ENCODE results near the gene HDGFL1. TPM values are rescaled to one million over a fixed set of nuclear protein-coding genes. Genes with fewer than 3 reads are reported as not detected.

The HDGFL1 gene
- total and polyA plus RNA-seq, 2 donors (not counting 3 experiments of a cell fraction or from before 2014, with no cell fraction given), result not detected

- ChIA-PET POLR2A (no interaction called here), CTCF (no interaction called here)
- Histone ChIP-seq H3K9ac (replicated peaks; ENCODE audit: extremely low read depth, insufficient read depth, low read length) (no peak overlapping the region), H3K27me3 (ENCODE audit: control insufficient read depth in 2 of 2, insufficient read depth in 2 of 2, low read length in 2 of 2) (no peaks in the 10 kb centered on the region), H3K36me3 (ENCODE audit: control insufficient read depth in 2 of 2, extremely low read depth in 1 of 2, insufficient read depth in 2 of 2, low read length in 2 of 2) (no peaks in the 10 kb centered on the region), H4K20me1 (replicated peaks; ENCODE audit: control insufficient read depth, extremely low read depth, insufficient read depth, low read length) (no peaks in the 10 kb centered on the region), H3K4me3 (replicated peaks in 1 of 3; ENCODE audit: insufficient read depth in 1 of 3, low read depth in 1 of 3, low read length in 3 of 3) (no peak overlapping the region), H3K4me1 (ENCODE audit: control insufficient read depth, extremely low read depth, insufficient read depth, low read length) (peaks cover 2% of the 10 kb centered on the region), H3K4me2 (ENCODE audit: insufficient read depth, low read length) (no peak overlapping the region), H3K27ac (ENCODE audit: insufficient read depth, low read depth, low read length) (no peak overlapping the region), H3K79me2 (ENCODE audit: control insufficient read depth, insufficient read depth, low read length) (no peaks in the 10 kb centered on the region), H3K9me1 (replicated peaks; ENCODE audit: control insufficient read depth, extremely low read depth, insufficient read depth, low read length) (no peaks in the 10 kb centered on the region), H3K9me3 (replicated peaks; ENCODE audit: control insufficient read depth, insufficient read depth, low read length) (no peaks in the 10 kb centered on the region), H2AFZ (ENCODE audit: low read depth, low read length) (no peak overlapping the region)
- intact Hi-C loops (cut with micrococcal nuclease), result no loop called here
- no TSS peak for BruUV-seq (replicated peaks)
- dilution Hi-C loops (cut with MboI; ENCODE audit: extremely low pct_ligation_motif_present, low sequenced_read_pairs), result no loop called here
- DNase-seq (ENCODE audit: low read depth, low spot score) (peak; percentile 34), FAIRE-seq (peak; percentile 8)
- peak; percentile 18 for TF ChIP-seq FOS (IDR thresholded peaks at IDR 0.05; ENCODE audit: borderline replicate concordance, insufficient read depth, low read length)
- TF ChIP-seq MAX (IDR thresholded peaks at IDR 0.05; ENCODE audit: insufficient read depth, insufficient read length), result no peak
Observed at GRCh38 chr6:22575190-22575589, 5.8 kb downstream of the HDGFL1 start.

- no peaks in the 10 kb centered on the region for H3K36me3 ChIP-seq (ENCODE audit: control insufficient read depth in 2 of 2, extremely low read depth in 1 of 2, insufficient read depth in 2 of 2, low read length in 2 of 2)
- DNase-seq (ENCODE audit: low read depth, low spot score) (no peak), FAIRE-seq (no peak)
- ChIA-PET POLR2A (no interaction called here), CTCF (interaction anchor here (1.1 kb wide), 1 partner anchor 20 kb away, joined by 3 read pairs; no protein-coding TSS in a partner anchor)
- dilution Hi-C loops (cut with MboI; ENCODE audit: extremely low pct_ligation_motif_present, low sequenced_read_pairs), result no loop called here
- no peaks in the 10 kb centered on the region for H4K20me1 ChIP-seq (replicated peaks; ENCODE audit: control insufficient read depth, extremely low read depth, insufficient read depth, low read length)
- H3K4me2 ChIP-seq (ENCODE audit: insufficient read depth, low read length), result no peak overlapping the region
- no peaks in the 10 kb centered on the region for H3K79me2 ChIP-seq (ENCODE audit: control insufficient read depth, insufficient read depth, low read length)
- H3K4me3 ChIP-seq (replicated peaks in 1 of 3; ENCODE audit: insufficient read depth in 1 of 3, low read depth in 1 of 3, low read length in 3 of 3), result no peak overlapping the region
- no peak overlapping the region for H3K9ac ChIP-seq (replicated peaks; ENCODE audit: extremely low read depth, insufficient read depth, low read length)
- H3K4me1 ChIP-seq (ENCODE audit: control insufficient read depth, extremely low read depth, insufficient read depth, low read length), result peaks cover 2% of the 10 kb centered on the region
- TF ChIP-seq JUN (IDR thresholded peaks at IDR 0.05; ENCODE audit: borderline replicate concordance, insufficient read depth, insufficient read length, low read depth) (no peak), MAX (IDR thresholded peaks at IDR 0.05; ENCODE audit: insufficient read depth, insufficient read length) (no peak), GATA2 (IDR thresholded peaks at IDR 0.05; ENCODE audit: insufficient read depth, insufficient read length, low read depth, low read length) (no peak)
- H3K9me1 ChIP-seq (replicated peaks; ENCODE audit: control insufficient read depth, extremely low read depth, insufficient read depth, low read length), result no peaks in the 10 kb centered on the region
- no peaks in the 10 kb centered on the region for H3K9me3 ChIP-seq (replicated peaks; ENCODE audit: control insufficient read depth, insufficient read depth, low read length)
- BruUV-seq (replicated peaks), result no TSS peak
- no peak overlapping the region for H2AFZ ChIP-seq (ENCODE audit: low read depth, low read length)
- H3K27me3 ChIP-seq (ENCODE audit: control insufficient read depth in 2 of 2, insufficient read depth in 2 of 2, low read length in 2 of 2), result no peaks in the 10 kb centered on the region
- H3K27ac ChIP-seq (ENCODE audit: insufficient read depth, low read depth, low read length), result no peak overlapping the region
- intact Hi-C loops (cut with micrococcal nuclease), result no loop called here
Observed at GRCh38 chr6:22579439-22579838, 10.1 kb downstream of the HDGFL1 start.
